Esophagus (tissue), 2 donors: ENCODE results near the gene SKA2. TPM values are rescaled to one million over a fixed set of nuclear protein-coding genes. Genes with fewer than 3 reads are reported as not detected.

Experiments
- H3K27ac ChIP-seq, 2 donors: one replicate each; pipeline ENCODE4 v1.5.1; 2013; ENCODE audit warnings: low read depth in 2 of 2, mild to moderate bottlenecking in 2 of 2, inconsistent platforms in 1 of 2, low read length in 1 of 2, moderate library complexity in 1 of 2
- H3K27me3 ChIP-seq, 2 donors: one replicate each; pipeline ENCODE4 v1.6.1; 2013; ENCODE audit warnings: low read length in 2 of 2, control low read depth in 1 of 2, mild to moderate bottlenecking in 1 of 2; ENCODE audit not compliant: insufficient read depth in 2 of 2, control insufficient read depth in 1 of 2
- H3K36me3 ChIP-seq, 2 donors: one replicate each; pipeline ENCODE4 v1.6.1; 2013; ENCODE audit warnings: low read length in 1 of 2; ENCODE audit not compliant: control insufficient read depth in 2 of 2, insufficient read depth in 2 of 2
- H3K4me1 ChIP-seq, 2 donors: one replicate each; pipeline ENCODE4 v1.6.1; 2013; ENCODE audit warnings: low read length in 1 of 2; ENCODE audit not compliant: control insufficient read depth in 2 of 2, insufficient read depth in 2 of 2
- H3K4me3 ChIP-seq, 2 donors: one replicate each; pipeline ENCODE4 v1.5.1; 2013; ENCODE audit warnings: low read length in 2 of 2, mild to moderate bottlenecking in 2 of 2, low read depth in 1 of 2, moderate library complexity in 1 of 2
- H3K9me3 ChIP-seq, 2 donors: one replicate each; pipeline ENCODE4 v1.6.1; 2013; ENCODE audit warnings: mild to moderate bottlenecking in 2 of 2, low read depth in 1 of 2, low read length in 1 of 2, moderate library complexity in 1 of 2; ENCODE audit not compliant: control insufficient read depth in 2 of 2, insufficient read depth in 1 of 2
- WGBS, 2 donors: extraction: QIAGEN DNeasy Blood & Tissue Kit; methylation state at CpG; one replicate each; pipeline ENCODE4 v1.1.7; 2013; 5-methylcytosine and 5-hydroxymethylcytosine counted together
- polyA plus RNA-seq, 2 donors: library from polyadenylated mRNA; stranded (reverse); fragments of 200-250 nt; gene quantifications; one replicate each; pipeline ENCODE4 v1.2.3, GENCODE V29; 2013
- donor health status: healthy with polysubstance abuse.
- donor health status: Bipolar disorder and iron deficiency.

The SKA2 gene
- polyA plus RNA-seq, 2 donors: 30.8 to 48.9 TPM

- Histone ChIP-seq H3K27me3 (no peaks in the 10 kb centered on the region), H3K4me3 (no peak overlapping the region), H3K36me3 (no peaks in the 10 kb centered on the region), H3K27ac (no peak overlapping the region), H3K4me1 (no peaks in the 10 kb centered on the region), H3K9me3 (no peaks in the 10 kb centered on the region)
- 79 to 84% methylated on average over 7 of the region's 7 CpGs for WGBS, 2 donors
Observed at GRCh38 chr17:59178266-59178985, 23.4 kb upstream of the SKA2 start.

DNA sequence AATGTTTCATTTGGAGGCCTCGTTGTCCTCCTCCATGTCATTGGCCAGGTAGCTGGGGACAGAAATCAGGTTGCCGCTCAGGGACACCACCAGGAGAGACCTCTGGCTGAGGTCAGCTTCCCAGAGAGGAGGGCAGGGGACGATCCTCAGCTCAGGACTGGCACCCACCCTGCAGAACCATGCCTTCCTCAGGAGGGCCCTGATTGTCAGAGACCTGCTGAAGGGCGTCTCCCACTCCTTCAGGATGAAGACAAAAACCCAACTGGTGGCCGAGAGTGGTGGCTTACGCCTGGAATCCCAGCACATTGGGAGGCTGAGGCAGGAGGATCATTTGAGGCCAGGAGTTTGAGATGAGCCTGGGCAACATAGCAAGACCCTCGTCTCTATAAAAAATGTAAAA, 20.1 kb upstream of the SKA2 start:
- WGBS, 2 donors: 93 to 98% methylated on average over 7 of the region's 7 CpGs
- Histone ChIP-seq H3K4me1 (no peaks in the 10 kb centered on the region), H3K27ac (no peak overlapping the region), H3K4me3 (no peak overlapping the region), H3K9me3 (no peaks in the 10 kb centered on the region), H3K27me3 (no peaks in the 10 kb centered on the region), H3K36me3 (peaks cover 0 to 5% of the 10 kb centered on the region in 2 donors)

DNA sequence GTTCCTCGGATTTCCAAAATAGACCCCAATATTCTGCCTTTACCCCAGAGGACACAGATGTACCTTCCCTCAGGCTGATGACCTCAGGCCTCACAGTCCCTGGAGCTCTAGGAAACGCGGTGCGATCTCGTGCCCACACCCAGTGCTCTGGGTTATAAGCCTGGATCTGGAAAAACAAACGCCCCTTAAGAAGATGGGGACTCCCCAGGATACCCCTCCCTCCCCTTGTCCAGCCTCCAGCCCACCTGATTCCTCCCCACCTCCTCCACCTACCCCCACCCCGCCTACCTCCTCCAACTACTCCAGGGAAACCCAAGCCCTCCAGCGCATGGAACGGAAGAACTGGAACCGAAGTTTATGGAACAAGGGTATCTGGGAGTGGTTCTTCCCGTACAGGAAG, 19.7 kb upstream of the SKA2 start:
- Histone ChIP-seq H3K4me1 (no peaks in the 10 kb centered on the region), H3K36me3 (peaks cover 0 to 5% of the 10 kb centered on the region in 2 donors), H3K27ac (no peak overlapping the region), H3K9me3 (no peaks in the 10 kb centered on the region), H3K27me3 (no peaks in the 10 kb centered on the region), H3K4me3 (no peak overlapping the region)
- 96 to 98% methylated on average over 11 of the region's 11 CpGs for WGBS, 2 donors

DNA sequence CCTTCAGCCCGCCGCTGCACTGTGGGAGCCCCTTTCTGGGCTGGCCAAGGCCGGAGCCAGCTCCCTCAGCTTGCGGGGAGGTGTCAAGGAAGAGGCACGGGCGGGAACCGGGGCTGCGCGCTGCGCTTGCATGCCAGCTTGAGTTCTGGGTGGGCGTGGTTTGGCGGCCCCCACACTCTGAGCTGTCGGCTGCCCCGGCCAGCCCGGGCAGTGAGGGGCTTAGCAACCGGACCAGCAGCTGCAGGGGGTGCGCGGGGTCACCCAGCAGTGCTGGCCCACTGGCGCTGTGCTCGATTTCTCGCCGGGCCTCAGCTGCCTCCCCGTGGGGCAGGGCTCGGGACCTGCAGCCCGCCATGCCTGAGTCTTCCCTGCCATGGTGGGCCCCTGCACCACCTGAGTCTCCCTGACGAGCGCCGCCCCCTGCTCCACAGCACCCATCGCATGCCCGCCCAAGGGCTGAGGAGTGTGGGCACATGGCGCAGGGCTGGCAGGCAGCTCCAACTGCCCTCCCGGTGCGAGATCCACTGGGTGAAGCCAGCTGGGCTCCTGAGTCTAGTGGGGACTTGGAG, 17.5 kb upstream of the SKA2 start:
- no peak overlapping the region for H3K27ac ChIP-seq
- H3K9me3 ChIP-seq: no peaks in the 10 kb centered on the region
- H3K27me3 ChIP-seq: no peaks in the 10 kb centered on the region
- H3K4me3 ChIP-seq: no peak overlapping the region
- WGBS, 2 donors: 97% methylated on average over 33 of the region's 33 CpGs
- peaks cover 0 to 5% of the 10 kb centered on the region in 2 donors for H3K36me3 ChIP-seq
- no peaks in the 10 kb centered on the region for H3K4me1 ChIP-seq

- peaks cover 0 to 3% of the 10 kb centered on the region in 2 donors for H3K36me3 ChIP-seq
- H3K27me3 ChIP-seq: no peaks in the 10 kb centered on the region
- H3K4me3 ChIP-seq: no peak overlapping the region
- no peaks in the 10 kb centered on the region for H3K4me1 ChIP-seq
- 77 to 87% methylated on average over 2 of the region's 2 CpGs for WGBS, 2 donors
- H3K9me3 ChIP-seq: no peaks in the 10 kb centered on the region
- no peak overlapping the region for H3K27ac ChIP-seq
Observed at GRCh38 chr17:59167571-59168001, 12.6 kb upstream of the SKA2 start.

GRCh38 chr17:59165933-59166342, 11.0 kb upstream of the SKA2 start:
- Histone ChIP-seq H3K4me1 (no peaks in the 10 kb centered on the region), H3K4me3 (no peak overlapping the region), H3K27me3 (no peaks in the 10 kb centered on the region), H3K9me3 (no peaks in the 10 kb centered on the region), H3K27ac (no peak overlapping the region), H3K36me3 (no peaks in the 10 kb centered on the region)
- WGBS, 2 donors: 59 to 62% methylated on average over 2 of the region's 2 CpGs

- Histone ChIP-seq H3K36me3 (no peaks in the 10 kb centered on the region), H3K4me1 (no peaks in the 10 kb centered on the region), H3K9me3 (no peaks in the 10 kb centered on the region), H3K27ac (no peak overlapping the region), H3K27me3 (no peaks in the 10 kb centered on the region), H3K4me3 (no peak overlapping the region)
- 92 to 96% methylated on average over 2 of the region's 2 CpGs for WGBS, 2 donors
Observed at GRCh38 chr17:59161477-59161876, 6.5 kb upstream of the SKA2 start.

GRCh38 chr17:59160157-59161025, 5.4 kb upstream of the SKA2 start:
- H3K27me3 ChIP-seq: no peaks in the 10 kb centered on the region
- no peak overlapping the region for H3K27ac ChIP-seq
- H3K4me3 ChIP-seq: no peak overlapping the region
- no peaks in the 10 kb centered on the region for H3K36me3 ChIP-seq
- H3K9me3 ChIP-seq: no peaks in the 10 kb centered on the region
- 86 to 91% methylated on average over 9 of the region's 9 CpGs for WGBS, 2 donors
- H3K4me1 ChIP-seq: no peaks in the 10 kb centered on the region

DNA sequence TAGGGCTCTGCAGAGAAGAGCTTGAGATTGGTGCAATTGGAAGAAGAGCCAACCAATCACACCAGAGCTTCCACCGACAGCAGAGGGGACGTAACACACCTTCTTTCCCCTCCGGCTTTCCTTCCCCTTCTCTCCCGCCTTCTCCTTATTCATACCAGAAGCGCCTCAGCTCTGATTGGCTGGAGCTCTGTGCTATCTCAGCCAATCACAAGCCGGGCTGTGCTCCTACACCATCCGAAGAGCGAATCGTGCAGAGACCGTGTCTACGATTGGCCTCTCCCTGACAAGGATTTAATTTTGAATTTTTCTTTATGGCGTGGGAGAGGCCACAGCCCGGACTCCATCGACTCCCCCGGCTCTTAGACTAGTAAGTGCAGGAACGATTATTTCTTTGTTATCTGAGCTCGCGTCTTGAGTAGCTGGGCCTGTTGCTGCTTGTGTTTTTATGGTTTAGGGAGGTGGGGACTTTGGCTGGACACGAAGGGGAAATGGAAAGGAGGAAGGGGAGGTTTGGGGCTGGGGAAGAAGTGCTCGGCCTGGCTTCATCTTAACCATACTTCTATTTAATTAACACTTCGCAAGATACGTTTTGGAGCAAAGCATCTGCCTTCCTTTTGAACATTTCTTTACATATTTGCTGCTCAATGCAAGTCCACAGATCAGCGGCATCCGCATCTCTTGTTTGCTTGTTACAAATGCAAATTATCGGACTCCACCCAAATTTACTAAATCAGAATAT, 622 bp upstream of the SKA2 start, which contains the start of gene PRR11:
Gene PRR11, plus strand, starts transcription at position 308 of the 739 bp plus-strand sequence. CDS start 14,007 bp downstream, outside the sequence.
- Histone ChIP-seq H3K4me3 (peak within 1 kb of the TSS; percentile 62 to 78), H3K4me1 (no peaks in the 10 kb centered on the region), H3K27me3 (no peaks in the 10 kb centered on the region), H3K9me3 (no peaks in the 10 kb centered on the region), H3K27ac (peak within 1 kb of the TSS; percentile 79 to 94), H3K36me3 (no peaks in the 10 kb centered on the region)
- WGBS, 2 donors: 1% methylated on average over 25 of the region's 25 CpGs
